NCI-H345 treated with DMSO at 0.1 percent for 48 hours (cell line): Measurements from ENCODE around the gene HNRNPH1.
"Not testable (repeated sequence)": the region's sequence is repeated elsewhere in the genome, so short reads cannot be mapped to it uniquely, and the experiment has no call there.

ENCODE experiments used
- DNase-seq: peaks from one replicate; lab custom pipeline; 2025; ENCODE audit not compliant: unreplicated experiment; lab: John Stamatoyannopoulos, UW

HNRNPH1 gene, protein sequence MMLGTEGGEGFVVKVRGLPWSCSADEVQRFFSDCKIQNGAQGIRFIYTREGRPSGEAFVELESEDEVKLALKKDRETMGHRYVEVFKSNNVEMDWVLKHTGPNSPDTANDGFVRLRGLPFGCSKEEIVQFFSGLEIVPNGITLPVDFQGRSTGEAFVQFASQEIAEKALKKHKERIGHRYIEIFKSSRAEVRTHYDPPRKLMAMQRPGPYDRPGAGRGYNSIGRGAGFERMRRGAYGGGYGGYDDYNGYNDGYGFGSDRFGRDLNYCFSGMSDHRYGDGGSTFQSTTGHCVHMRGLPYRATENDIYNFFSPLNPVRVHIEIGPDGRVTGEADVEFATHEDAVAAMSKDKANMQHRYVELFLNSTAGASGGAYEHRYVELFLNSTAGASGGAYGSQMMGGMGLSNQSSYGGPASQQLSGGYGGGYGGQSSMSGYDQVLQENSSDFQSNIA

DNA sequence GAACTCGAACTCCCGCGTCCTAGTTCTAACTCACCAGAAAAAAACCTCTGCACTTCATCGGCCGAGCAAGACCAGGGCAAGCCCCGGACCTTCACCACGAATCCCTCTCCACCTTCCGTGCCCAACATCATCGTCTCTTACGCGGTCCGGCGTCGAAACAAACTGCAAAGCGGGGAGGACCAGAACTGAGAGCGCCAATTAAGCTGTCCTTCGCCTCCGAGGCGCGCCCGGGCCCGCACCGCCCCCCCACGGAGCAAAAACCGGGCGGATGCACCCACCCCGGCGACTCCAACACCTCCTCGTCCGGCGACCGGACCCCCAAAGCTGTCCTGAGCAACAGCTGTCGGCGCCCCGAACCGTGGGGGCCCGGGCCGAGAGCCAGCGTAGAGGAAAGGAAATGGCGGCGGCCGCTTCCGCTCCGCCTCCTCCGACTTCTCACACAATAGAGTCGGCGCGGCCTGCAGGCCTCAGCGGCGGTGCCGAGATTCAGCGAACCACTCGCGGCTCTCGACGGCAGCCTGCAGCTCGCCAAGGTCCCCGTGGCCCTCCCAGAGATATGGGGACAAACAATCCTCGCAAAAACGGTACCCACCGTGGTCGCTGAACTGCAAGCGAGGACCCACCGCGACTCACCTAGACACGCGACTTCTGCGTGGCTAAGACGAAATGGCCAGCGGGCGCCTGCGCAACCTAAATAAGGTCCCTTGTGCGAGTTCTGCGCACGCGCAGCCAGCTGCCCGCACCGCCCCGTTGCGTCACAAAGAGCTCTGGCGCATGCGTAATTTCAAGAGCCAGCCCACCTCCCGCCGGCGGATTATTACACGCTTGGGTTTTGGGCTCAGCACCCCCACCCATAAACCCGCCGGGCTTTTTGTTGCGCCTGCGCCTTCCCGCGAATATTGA is at the start of gene HNRNPH1:
HNRNPH1 (minus strand) TSS at position 669 of the 903 bp plus-strand sequence; CDS start at position 131, 538 bp downstream.
- DNase-seq, result peak; percentile 98

DNA sequence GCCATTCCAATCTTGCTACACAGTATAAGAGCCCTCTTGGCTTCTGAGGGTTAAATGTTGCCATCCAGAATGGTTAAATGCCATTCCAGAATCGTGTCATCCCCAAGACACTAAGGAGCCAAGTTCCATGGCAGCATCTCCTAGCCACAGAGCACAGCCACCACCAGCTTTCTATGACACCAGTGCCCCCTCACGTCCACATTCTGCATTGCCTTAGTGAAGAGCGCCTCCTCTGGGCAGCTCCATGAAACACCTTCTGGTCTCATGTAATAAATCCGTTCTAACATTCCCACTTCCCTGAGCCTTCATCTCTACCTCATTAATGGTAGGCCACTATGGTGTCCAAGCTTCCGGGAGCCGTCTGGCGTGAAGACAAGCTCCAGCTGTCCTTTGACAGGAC is 44.9 kb upstream of the HNRNPH1 start:
- no peak for DNase-seq

DNA sequence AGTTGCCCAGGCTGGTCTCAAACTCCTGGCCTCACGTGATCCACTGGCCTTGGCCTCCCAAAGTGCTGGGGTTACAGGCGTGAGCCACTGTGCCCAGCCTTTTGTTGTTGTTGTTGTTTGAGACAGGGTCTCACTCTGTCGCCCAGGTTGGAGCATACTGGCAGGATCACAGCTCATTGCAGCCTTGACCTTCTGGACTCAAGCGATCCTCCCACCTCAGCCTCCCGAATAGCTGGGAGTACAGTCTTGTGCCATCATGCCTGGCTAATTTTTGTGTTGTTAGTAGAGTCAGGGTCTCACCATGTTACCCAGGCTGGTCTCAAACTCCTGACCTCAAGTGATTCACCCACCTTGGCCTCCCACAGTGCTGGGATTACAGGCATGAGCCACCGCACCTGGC is 38.2 kb upstream of the HNRNPH1 start:
- not testable (repeated sequence) for DNase-seq

DNA sequence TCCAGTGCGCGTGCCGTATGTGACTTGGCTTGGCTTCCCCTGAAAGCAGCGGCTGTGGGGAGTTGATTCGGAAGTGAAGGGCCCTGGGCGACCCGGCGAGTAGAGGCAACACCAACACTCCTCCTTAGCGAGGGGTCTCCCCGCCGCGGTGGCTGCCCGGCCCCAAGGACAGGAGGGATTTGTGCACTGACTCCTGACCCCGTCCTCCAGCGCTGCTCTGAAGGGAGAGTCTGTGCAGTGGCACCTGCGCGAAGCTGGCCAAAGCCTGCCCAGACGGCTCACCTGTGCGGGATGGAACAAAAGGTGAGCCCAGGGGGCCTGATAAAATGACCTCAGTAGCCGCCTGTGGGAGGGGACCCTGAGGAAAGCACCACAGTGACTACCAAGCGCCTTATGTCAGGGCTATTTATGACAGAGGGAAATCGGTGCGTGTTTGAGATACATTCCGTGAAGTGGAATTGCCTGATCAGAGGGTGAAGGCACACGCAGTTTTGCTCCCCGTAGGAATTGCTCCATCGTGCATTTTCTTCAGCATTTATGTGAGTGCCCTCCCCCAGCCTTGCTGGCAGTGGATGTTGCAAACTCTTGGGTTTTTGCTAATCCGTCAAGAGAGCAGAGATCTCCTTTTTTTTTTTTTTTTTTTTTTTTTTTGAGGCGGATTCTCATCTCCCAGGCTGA is 34.8 kb upstream of the HNRNPH1 start:
- DNase-seq, result not testable (repeated sequence)

DNA sequence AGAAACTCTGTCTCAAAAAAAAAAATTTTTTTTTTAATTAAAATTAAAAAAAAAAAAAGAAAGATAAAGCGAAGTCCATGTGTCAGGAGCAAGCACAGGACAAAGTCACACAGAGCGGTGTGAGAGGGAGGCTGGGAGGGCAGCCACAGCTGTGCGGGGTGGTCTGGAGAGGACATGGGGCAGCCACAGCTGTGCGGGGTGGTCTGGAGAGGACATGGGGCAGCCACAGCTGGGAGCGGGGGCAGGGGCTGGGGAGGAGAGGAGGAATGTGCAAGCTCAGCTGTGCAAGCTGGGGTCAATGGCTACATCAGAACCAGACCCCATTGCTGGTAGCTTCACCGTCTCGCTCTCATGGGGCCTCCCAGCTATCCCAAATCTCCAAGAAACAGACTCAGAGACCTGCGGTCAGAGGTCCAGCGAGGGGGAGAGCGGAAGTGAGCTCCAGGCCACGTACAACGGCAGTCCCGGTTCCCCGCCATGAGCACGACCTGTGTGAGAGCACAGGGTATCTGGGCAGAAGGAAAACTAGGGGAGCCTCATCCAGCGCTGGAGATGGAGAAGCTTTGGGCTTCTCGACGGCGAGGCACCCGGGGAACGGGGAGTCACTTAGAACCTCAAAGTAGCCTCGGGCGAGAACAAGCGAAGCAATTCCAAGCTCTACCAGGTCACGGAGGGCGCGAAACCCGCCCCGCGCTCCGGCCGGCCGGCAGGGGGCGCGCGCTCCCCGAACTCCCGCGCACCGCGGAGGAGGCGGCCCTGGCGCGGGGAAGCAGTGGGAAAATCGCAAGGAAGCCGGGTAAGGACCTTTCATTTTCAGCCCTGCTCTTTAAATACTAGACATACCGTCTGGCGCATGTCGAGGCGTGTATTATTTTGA is 34.1 kb upstream of the HNRNPH1 start:
- DNase-seq, result not testable (repeated sequence)

DNA sequence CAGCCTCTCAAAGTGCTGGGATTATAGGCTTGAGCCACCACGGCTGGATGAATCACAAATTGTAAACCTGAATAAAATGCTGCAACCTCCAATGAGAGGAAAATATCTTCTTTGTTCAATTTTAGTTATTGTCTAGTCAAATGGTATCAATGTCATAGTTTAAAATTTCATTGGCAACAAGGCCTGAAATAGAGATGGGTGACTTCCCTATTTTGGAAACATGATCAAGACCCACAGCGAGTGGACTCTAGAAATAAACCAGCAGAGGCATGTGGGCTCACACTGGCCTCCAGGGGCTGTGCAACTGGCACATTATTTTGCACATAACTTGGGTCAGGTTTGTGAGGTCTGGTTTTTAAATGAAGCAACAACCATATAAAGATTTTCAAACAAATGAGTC is 29.7 kb upstream of the HNRNPH1 start:
- not testable (repeated sequence) for DNase-seq

DNA sequence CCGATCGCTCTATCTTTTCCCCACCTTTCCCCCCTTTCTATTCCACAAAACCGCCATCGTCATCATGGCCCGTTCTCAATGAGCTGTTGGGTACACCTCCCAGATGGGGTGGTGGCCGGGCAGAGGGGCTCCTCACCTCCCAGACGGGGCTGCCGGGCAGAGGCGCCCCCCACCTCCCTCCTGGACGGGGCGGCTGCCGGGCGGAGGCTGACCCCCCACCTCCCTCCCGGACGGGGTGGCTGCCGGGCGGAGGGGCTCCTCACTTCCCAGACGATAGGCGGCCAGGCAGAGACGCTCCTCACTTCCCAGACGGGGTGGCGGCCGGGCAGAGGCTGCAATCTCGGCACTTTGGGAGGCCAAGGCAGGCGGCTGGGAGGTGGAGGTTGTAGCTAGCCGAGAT is 26.8 kb upstream of the HNRNPH1 start:
- not testable (repeated sequence) for DNase-seq

DNA sequence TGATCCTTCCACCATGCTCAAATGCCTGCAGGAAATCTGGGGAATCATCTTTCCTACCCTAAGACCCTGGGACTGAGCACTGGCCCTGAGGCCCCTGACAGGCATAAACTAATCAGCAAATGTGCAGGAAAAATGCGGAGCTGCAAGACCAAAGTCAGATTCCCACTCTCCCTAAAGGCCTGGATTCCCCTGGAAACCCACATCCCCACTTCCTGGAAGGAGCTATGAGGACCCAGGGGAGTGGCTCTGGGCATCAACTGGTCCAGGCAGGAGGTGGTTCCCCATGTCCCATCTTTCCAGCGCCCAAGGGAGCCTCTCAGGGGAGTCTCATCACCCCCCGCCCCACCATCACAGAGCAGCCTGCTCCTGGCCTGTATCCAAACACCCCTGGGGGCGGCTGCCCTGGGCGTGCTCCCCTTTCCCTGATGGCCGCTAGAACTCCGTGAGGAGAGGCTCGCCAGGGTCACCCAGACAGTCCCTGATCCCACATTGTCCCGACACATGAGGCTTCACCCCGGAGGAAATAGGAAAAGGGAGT is 25.8 kb upstream of the HNRNPH1 start:
- not testable (repeated sequence) for DNase-seq

DNA sequence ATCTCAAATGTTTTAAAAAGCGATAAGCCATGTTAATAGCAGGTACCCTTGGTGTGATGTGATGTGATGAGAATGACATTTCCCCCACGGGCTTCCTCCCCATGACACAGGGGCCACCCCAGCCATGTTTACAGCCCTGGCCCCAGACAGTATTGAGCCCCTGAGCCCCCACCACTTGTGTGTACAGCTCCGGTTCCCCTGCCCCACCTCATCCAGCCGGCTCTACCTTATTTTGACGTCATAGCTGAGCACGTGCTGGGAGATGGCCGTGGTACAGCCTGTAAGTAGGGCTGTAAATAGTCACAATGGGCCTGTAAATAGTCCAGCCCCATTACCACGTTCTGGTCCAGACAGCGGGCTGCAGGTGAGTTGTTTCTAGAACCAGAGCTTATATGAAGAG is 24.9 kb upstream of the HNRNPH1 start:
- no peak for DNase-seq

DNA sequence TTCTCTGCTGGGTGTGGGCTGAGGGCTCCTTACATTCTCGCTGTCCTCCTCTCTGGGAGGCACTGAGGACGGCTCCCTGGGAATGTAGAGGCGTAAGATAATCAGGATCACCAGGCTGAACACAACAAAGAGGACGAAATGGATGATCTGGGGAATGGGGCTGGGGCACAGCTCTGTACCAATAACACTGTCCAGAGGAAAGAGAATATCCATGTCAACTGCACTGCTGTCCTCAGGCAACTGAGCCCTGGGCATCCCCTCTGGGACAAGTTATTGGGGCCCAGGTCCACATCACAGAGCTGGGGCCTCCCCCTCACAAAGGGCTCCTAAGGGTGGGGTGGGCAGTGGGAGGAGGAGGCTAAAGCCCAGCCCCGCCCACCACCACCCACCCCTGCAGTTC is 21.3 kb upstream of the HNRNPH1 start:
- not testable (repeated sequence) for DNase-seq

DNA sequence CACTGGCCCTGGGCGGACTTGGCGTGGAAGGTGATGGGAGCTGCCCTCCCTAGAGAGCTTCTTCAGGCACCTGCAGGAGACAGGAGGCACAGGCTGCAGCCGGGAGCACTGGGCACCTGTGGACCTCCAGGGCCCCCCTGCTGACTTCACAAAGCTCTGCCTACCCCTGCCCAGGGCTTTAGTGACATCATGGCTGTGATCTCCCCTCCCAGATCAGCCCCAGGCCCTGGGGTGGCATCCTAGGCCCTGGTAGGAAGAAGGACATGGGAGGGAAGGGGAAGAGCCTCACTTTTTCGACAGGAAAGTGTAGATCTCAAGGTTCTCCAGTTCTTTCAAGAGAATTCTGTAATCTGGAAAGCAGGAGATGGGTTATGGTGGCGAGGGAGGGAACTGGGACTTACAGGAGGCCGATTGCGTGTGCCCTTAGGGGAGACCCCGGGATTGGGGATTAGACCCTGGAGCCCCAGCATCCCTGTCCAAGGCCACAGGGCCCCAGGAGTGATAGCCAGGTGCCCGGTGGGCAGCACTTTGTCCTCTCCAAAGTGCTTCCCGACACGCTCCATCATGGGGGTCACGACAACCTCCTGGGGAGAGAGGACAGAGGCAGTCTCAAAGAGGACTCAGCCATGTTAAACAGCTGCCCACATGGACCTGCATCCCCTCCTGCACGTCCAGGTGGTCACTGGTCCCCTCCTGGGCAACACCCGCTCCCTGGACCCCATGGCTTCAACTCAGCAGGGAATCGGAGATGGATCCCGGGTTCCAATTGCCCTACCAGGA is 19.9 kb upstream of the HNRNPH1 start:
- DNase-seq, result not testable (repeated sequence)

DNA sequence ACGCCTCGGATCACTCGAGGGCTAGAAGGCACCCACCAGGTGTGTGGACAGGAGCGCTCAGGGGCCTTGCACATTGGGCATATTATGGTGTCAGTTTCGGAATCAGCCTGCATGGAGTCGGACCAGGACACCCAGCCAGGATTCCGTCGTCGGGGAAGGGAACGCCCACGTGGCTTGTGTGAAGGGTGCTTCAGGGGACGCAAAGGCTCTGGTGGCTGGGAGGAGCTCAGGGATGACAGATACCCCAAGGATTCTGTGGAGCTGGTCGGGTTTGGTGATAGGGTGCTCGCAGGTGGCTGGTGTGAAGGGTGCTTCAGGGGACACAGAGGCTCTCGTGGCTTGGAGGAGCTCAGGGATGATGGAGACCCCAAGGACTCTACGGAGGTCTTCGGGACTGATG is 19.2 kb upstream of the HNRNPH1 start:
- not testable (repeated sequence) for DNase-seq

DNA sequence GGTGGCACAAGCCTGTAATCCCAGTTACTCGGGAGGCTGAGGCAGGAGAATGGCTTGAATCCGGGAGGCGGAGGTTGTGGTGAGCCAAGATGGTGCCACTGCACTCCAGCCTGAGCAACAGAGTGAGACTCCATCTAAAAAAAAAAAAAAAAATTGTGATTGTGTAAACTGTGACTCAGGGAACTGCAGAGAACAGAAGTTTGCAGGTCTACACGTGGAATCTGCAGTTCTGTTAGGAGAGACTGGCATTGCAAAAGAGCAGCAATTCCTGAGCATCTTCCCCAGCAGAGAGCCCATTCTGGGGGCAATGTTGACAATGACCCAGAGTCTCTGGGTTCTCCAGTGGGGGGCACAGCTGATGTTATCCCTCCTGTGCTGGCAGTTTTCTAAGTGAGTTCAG is 18.3 kb upstream of the HNRNPH1 start:
- not testable (repeated sequence) for DNase-seq

DNA sequence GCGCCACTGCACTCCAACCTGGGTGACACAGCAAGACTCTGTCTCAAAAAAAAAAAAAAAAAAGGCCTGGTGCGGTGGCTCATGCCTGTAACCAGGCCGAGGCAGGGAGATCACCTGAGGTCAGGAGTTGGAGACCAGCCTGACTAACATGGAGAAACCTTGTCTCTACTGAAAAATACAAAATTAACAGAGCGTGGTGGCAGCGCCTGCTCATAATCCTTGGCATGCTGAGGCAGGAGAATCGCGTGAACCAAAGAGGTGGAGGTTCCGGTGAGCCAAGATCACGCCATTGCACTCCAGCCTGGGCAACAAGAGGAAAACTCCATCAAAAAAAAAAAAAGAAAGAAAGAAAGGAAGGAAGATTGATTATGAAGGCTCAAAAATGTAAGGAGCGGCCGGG is 15.8 kb upstream of the HNRNPH1 start:
- DNase-seq, result not testable (repeated sequence)

DNA sequence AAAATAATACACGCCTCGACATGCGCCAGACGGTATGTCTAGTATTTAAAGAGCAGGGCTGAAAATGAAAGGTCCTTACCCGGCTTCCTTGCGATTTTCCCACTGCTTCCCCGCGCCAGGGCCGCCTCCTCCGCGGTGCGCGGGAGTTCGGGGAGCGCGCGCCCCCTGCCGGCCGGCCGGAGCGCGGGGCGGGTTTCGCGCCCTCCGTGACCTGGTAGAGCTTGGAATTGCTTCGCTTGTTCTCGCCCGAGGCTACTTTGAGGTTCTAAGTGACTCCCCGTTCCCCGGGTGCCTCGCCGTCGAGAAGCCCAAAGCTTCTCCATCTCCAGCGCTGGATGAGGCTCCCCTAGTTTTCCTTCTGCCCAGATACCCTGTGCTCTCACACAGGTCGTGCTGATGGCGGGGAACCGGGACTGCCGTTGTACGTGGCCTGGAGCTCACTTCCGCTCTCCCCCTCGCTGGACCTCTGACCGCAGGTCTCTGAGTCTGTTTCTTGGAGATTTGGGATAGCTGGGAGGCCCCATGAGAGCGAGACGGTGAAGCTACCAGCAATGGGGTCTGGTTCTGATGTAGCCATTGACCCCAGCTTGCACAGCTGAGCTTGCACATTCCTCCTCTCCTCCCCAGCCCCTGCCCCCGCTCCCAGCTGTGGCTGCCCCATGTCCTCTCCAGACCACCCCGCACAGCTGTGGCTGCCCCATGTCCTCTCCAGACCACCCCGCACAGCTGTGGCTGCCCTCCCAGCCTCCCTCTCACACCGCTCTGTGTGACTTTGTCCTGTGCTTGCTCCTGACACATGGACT is 11.1 kb upstream of the HNRNPH1 start:
- not testable (repeated sequence) for DNase-seq

DNA sequence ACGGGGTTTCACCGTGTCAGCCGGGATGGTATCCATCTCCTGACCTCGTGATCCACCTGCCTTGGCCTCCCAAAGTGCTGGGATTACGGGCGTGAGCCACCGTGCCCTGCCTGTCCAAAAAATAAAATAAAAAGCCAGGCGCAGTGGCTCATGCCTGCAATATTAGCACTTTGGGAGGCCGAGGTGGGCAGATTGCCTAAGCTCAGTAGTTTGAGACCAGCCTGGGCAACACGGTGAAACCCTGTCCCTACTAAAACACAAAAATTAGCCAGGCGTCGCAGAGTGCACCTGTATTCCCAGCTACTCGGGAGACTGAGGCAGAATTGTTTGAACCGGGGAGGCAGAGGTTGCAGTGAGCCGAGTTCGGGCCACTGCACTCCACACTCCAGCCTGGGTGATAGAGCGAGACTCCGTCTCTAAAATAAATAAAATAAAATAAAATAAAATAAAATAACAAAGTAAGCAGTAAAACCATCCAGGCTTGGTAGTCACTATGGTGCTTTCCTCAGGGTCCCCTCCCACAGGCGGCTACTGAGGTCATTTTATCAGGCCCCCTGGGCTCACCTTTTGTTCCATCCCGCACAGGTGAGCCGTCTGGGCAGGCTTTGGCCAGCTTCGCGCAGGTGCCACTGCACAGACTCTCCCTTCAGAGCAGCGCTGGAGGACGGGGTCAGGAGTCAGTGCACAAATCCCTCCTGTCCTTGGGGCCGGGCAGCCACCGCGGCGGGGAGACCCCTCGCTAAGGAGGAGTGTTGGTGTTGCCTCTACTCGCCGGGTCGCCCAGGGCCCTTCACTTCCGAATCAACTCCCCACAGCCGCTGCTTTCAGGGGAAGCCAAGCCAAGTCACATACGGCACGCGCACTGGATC is 10.3 kb upstream of the HNRNPH1 start:
- DNase-seq, result not testable (repeated sequence)

DNA sequence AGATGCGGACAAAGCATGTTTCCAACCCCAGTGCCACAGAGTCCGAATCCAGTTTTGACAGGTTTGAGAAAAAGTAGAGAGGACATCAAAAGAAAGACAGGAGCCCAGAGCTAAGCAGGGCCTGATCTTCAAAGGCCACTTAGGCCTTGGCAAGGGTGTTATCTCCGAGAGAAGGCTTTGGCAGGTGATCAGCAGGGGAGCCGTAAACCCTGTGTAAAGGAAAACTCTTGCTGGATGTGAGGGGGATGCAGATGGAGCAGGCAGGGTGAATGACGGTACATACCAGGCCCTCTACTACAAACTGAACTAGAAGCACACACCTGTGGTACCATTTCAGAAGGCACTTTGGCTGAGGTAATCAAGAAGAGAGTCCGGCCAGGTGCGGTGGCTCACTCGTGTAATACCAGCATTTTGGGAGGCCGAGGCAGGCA is 1.4 kb upstream of the HNRNPH1 start:
- DNase-seq, result no peak
